ENCODE measurements around the gene XPO1. TPM values are rescaled to one million over a fixed set of nuclear protein-coding genes. Genes with fewer than 3 reads are reported as not detected.
A peak's percentile ranks its signal among the peaks of the same experiment; 100 is the strongest.
"Not testable (repeated sequence)": the region's sequence is repeated elsewhere in the genome, so short reads cannot be mapped to it uniquely, and the experiment has no call there.

The XPO1 gene
- total and polyA plus RNA-seq, 3 donors from 2014 or later, result 108 to 239 (median 236) TPM

DNA sequence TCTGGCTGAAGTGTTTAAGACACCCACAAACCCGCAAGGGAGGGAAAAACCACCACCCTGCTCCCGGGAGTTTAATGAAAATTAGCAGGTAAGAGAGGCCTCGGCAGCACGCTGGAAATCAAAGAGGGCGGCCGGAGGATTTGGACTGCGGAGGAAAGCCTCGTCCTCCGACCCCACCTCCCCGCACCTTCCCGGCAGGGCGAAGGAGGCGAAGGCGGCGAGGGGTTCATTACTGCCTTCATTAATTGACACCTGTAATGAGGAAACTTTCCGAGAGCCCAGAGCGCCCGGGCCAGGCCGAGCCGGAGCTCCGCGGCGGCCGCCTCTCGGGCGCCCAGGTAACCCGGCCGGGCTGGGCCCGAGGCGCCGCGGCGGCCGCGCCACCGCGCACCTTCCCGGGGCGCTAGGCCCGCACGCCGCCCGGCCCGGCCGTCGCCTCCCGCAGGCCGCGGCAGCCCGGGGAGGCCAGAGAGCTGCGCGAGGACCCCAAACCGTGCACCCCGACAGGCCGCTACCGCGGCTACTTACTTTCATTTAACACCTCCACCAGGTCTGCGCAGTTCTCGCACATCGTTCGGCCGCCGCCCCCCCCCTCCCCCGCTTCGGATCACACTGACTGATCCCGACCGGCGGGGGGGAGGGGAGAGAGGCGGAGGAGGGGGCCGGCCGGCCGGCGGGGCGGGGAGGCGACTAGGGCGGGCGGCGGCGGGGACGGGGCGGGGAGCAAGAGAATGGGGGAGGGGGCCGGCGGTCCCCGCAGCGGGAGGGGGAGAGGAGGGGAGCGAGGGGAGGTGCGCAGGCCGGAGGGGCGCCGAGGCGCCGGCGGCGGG, 67.8 kb downstream of the XPO1 start:
- intact Hi-C loops (cut with DNase I; ENCODE audit: low total_unique reads), result loop anchor here (2.0 kb wide), 1 partner anchor 66 kb away; no protein-coding TSS in a partner anchor
- H3K4me1 ChIP-seq, result peaks cover 29% of the 10 kb centered on the region
- 0 to 1% methylated on average over 15 to 17 of the region's 94 CpGs for WGBS, 2 donors

DNA sequence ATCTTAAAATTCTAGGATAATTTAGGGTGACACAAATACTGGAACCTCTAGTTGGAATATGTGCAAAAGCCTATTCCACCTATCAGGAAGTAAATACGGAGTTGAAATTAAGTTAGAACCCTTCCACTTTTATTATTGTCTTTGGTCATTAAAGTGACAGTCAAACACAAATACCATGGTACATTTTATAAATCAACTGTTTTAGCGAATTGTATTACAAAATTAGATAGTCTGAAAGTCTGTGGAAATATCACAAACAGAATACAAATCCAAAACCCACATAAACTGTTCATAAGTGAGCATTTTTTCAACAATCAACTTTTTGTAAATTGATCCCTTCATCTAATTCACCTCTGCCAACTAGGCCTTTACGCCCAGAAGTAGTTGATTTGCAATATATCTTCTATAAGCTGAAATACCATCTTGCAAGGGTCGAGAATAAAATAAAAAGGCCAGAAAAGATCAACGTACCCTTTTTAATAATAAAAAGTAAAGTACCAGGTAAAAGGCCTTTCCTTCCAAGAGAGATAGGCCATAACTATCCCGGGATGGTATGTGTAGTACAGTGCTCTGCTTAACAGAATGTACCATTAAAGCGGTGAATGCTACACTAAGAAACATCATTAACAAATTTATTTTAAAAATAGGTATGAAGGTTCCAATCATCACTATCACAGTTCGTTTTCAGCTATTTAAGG, 68.6 kb downstream of the XPO1 start:
- no peaks in the 10 kb centered on the region for H3K9me3 ChIP-seq
- 6% methylated on average over 8 of the region's 8 CpGs for WGBS, 2 donors
- TF ChIP-seq CTCF (IDR thresholded peaks at IDR 0.05) (no peak), POLR2A (IDR thresholded peaks at IDR 0.05) (no peak)
- no peaks in the 10 kb centered on the region for H3K36me3 ChIP-seq (ENCODE audit: low read depth, missing control alignments)
- intact Hi-C loops (cut with DNase I; ENCODE audit: low total_unique reads), result loop anchor here (2.0 kb wide), 1 partner anchor 67 kb away; no protein-coding TSS in a partner anchor
- no peaks in the 10 kb centered on the region for H3K27me3 ChIP-seq
- peak overlapping the region; percentile 92 to 99 for H3K27ac ChIP-seq
- peaks cover 27% of the 10 kb centered on the region for H3K4me1 ChIP-seq
- DNase-seq, result no peak
- H3K4me3 ChIP-seq, result peak overlapping the region; percentile 74 to 100

More for the DNA sequence above, 67.8 kb downstream of the XPO1 start:
- peak overlapping the region; percentile 74 to 100 for H3K4me3 ChIP-seq
- no peaks in the 10 kb centered on the region for H3K9me3 ChIP-seq
- peak; percentile 92 for DNase-seq
- H3K27me3 ChIP-seq, result no peaks in the 10 kb centered on the region
- H3K36me3 ChIP-seq (ENCODE audit: low read depth, missing control alignments), result no peaks in the 10 kb centered on the region
- TF ChIP-seq POLR2A (IDR thresholded peaks at IDR 0.05) (no peak), CTCF (IDR thresholded peaks at IDR 0.05) (no peak)
- peak overlapping the region; percentile 92 to 99 for H3K27ac ChIP-seq

- intact Hi-C loops (cut with DNase I; ENCODE audit: low total_unique reads); H3K4me3 ChIP-seq; H3K36me3 ChIP-seq (ENCODE audit: low read depth, missing control alignments); H3K9me3 ChIP-seq; H3K27me3 ChIP-seq; DNase-seq: not testable (repeated sequence)
- 74 to 86% methylated on average over 10 of the region's 10 CpGs for WGBS, 2 donors
- H3K27ac ChIP-seq, result peak overlapping the region; percentile 19 to 92
- H3K4me1 ChIP-seq, result peaks cover 23% of the 10 kb centered on the region
These were observed 69.9 kb downstream of the XPO1 start for GRCh38 chr2:61468231-61468630.

- intact Hi-C loops (cut with DNase I; ENCODE audit: low total_unique reads), result no loop called here
- H3K27me3 ChIP-seq, result no peaks in the 10 kb centered on the region
- H3K36me3 ChIP-seq (ENCODE audit: low read depth, missing control alignments), result no peaks in the 10 kb centered on the region
- TF ChIP-seq CTCF (IDR thresholded peaks at IDR 0.05) (no peak), POLR2A (IDR thresholded peaks at IDR 0.05) (no peak)
- no peak overlapping the region for H3K27ac ChIP-seq
- peaks cover 18% of the 10 kb centered on the region for H3K4me1 ChIP-seq
- H3K9me3 ChIP-seq, result no peaks in the 10 kb centered on the region
- no peak for DNase-seq
- no peak overlapping the region for H3K4me3 ChIP-seq
- 42 to 59% methylated on average over 3 of the region's 3 CpGs for WGBS, 2 donors
These were observed 73.1 kb downstream of the XPO1 start for GRCh38 chr2:61465045-61465444.

- H3K9me3 ChIP-seq, result no peaks in the 10 kb centered on the region
- H3K36me3 ChIP-seq (ENCODE audit: low read depth, missing control alignments), result no peaks in the 10 kb centered on the region
- no peak for DNase-seq
- TF ChIP-seq POLR2A (IDR thresholded peaks at IDR 0.05) (no peak), CTCF (IDR thresholded peaks at IDR 0.05) (no peak)
- intact Hi-C loops (cut with DNase I; ENCODE audit: low total_unique reads), result no loop called here
- H3K27ac ChIP-seq, result no peak overlapping the region
- H3K4me1 ChIP-seq, result peaks cover 19% of the 10 kb centered on the region
- WGBS, 2 donors, result 83 to 86% methylated on average over 7 of the region's 7 CpGs
- no peaks in the 10 kb centered on the region for H3K27me3 ChIP-seq
- H3K4me3 ChIP-seq, result no peak overlapping the region
These were observed 74.2 kb downstream of the XPO1 start for GRCh38 chr2:61463769-61464475.
